Smooth muscle cell (in vitro differentiated cells): Measurements from ENCODE around the gene SVIL. TPM values are rescaled to one million over a fixed set of nuclear protein-coding genes. Genes with fewer than 3 reads are reported as not detected.
"Not testable (repeated sequence)": the region's sequence is repeated elsewhere in the genome, so short reads cannot be mapped to it uniquely, and the experiment has no call there.

Source experiments
- DNase-seq: peaks from one replicate; lab custom pipeline; 2025; ENCODE audit not compliant: unreplicated experiment; lab: John Stamatoyannopoulos, UW
- H2AFZ ChIP-seq: fragments of 200-600 bp; sonication (generic); 2 replicates; pipeline ENCODE4 v1.6.0; 2016; ENCODE audit warnings: antibody characterized with exemption, low read depth, mild to moderate bottlenecking
- H3F3A ChIP-seq: fragments of 200-600 bp; sonication (generic); 2 replicates; pipeline ENCODE4 v1.6.0; 2017; ENCODE audit warnings: antibody characterized with exemption, low read depth
- H3K27ac ChIP-seq: fragments of 200-600 bp; sonication (generic); 2 replicates; pipeline ENCODE4 v1.5.1; 2016; ENCODE audit warnings: low read depth, mild to moderate bottlenecking
- H3K27me3 ChIP-seq: fragments of 200-600 bp; sonication (generic); 2 replicates; pipeline ENCODE4 v1.6.1; 2016; ENCODE audit warnings: low read depth, mild to moderate bottlenecking
- H3K36me3 ChIP-seq: fragments of 200-600 bp; sonication (generic); 2 replicates; pipeline ENCODE4 v1.5.1; 2016; ENCODE audit warnings: low read depth
- H3K4me1 ChIP-seq: fragments of 200-600 bp; sonication (generic); 2 replicates; pipeline ENCODE4 v1.5.1; 2016; ENCODE audit warnings: low read depth
- H3K4me2 ChIP-seq: fragments of 200-600 bp; sonication (generic); 2 replicates; pipeline ENCODE4 v1.6.0; 2016; ENCODE audit warnings: mild to moderate bottlenecking
- H3K4me3 ChIP-seq: fragments of 200-600 bp; sonication (generic); 2 replicates; pipeline ENCODE4 v1.5.1; 2016; ENCODE audit warnings: mild to moderate bottlenecking
- H3K79me2 ChIP-seq: fragments of 200-600 bp; sonication (generic); 2 replicates; pipeline ENCODE4 v1.6.0; 2016; ENCODE audit warnings: low read depth, mild to moderate bottlenecking
- H3K9ac ChIP-seq: fragments of 200-600 bp; sonication (generic); 2 replicates; pipeline ENCODE4 v1.6.0; 2016; ENCODE audit warnings: low read depth
- H3K9me3 ChIP-seq: fragments of 200-600 bp; sonication (generic); replicated peaks from 2 replicates; pipeline ENCODE4 v1.5.1; 2016; ENCODE audit warnings: low read depth
- H4K20me1 ChIP-seq: fragments of 200-600 bp; sonication (generic); 2 replicates; pipeline ENCODE4 v1.6.0; 2016; ENCODE audit warnings: low read depth
- CTCF ChIP-seq: fragments of 200-600 bp; sonication (generic); IDR thresholded peaks from 2 replicates; pipeline ENCODE4 v1.5.1; 2017; ENCODE audit warnings: borderline replicate concordance, mild to moderate bottlenecking, antibody characterized with exemption; ENCODE audit not compliant: insufficient read depth, poor library complexity, severe bottlenecking
- WGBS: methylation state at CpG from one replicate; pipeline ENCODE4 v1.1.7; 2016; ENCODE audit warnings: low lambda C conversion rate; 5-methylcytosine and 5-hydroxymethylcytosine counted together
- polyA plus RNA-seq: library from polyadenylated mRNA; unstranded; fragments of >200 nt; fragmentation: Nextera tagmentation; extraction: Ambion mirVana; gene quantifications from 2 replicates; pipeline ENCODE4 v1.2.1, GENCODE V29; 2016
- total RNA-seq: library from RNA; depleted of rRNA; stranded (reverse); fragments of >200 nt; gene quantifications from 2 replicates; pipeline ENCODE4 v1.2.3, GENCODE V29; 2014

Gene SVIL
- total and polyA plus RNA-seq, 2 experiments from 2014 or later, result 32.5 to 33.0 TPM

DNA sequence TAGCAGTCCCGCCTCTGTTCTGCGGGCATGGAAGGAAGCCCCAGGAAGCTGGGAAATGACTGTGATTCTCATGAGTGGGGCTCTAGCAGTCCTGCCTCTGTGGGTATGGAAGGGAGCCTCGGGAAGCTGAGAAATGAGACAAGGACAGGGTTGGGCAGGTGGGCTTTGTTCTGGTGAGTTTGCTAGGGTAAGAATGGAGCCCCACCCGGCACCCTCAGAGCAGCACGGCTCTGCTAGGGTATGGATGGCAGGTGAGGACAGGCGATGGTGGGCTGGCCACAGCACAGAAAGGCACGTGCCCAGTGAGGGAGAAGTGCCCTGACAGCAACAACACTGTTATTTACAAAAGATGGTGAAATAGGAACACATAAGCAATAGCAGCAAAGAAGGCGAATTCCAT, 39.6 kb downstream of the SVIL start:
- no peak overlapping the region for H3K4me3 ChIP-seq
- H3K36me3 ChIP-seq, result no peaks in the 10 kb centered on the region
- peaks cover 56% of the 10 kb centered on the region for H4K20me1 ChIP-seq
- no peak overlapping the region for H2AFZ ChIP-seq
- H3K9ac ChIP-seq, result no peak overlapping the region
- DNase-seq, result no peak
- no peaks in the 10 kb centered on the region for H3K9me3 ChIP-seq
- 98% methylated on average over 8 of the region's 8 CpGs for WGBS
- peaks cover 5% of the 10 kb centered on the region for H3K4me1 ChIP-seq
- no peak for TF ChIP-seq CTCF
- peaks cover 4% of the 10 kb centered on the region for H3F3A ChIP-seq
- H3K4me2 ChIP-seq, result no peak overlapping the region
- no peak overlapping the region for H3K27ac ChIP-seq
- H3K79me2 ChIP-seq, result peaks cover 34% of the 10 kb centered on the region
- H3K27me3 ChIP-seq, result no peaks in the 10 kb centered on the region

DNA sequence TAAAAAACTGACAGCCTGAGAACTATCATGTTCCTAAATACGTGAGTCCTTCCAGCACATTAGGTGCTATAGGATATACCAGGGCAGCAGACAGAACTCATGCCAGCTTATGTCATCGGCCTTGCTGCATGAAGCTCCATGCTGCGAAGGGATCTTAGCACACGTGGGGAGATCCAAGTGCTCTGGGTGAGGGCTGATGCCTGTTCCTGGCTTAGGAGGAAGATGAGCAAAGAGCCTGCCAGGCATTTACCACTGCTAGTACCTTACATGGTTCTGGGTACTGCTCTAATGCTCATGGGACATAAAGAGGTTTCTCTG, 43.2 kb downstream of the SVIL start:
- Histone ChIP-seq H2AFZ (no peak overlapping the region), H3K4me2 (no peak overlapping the region), H3K36me3 (no peaks in the 10 kb centered on the region), H3K27me3 (no peaks in the 10 kb centered on the region), H3K9ac (no peak overlapping the region), H3K4me1 (peaks cover 25% of the 10 kb centered on the region), H3F3A (peaks cover 8% of the 10 kb centered on the region), H3K9me3 (no peaks in the 10 kb centered on the region), H3K79me2 (peaks cover 27% of the 10 kb centered on the region), H4K20me1 (peaks cover 60% of the 10 kb centered on the region), H3K4me3 (no peak overlapping the region), H3K27ac (no peak overlapping the region)
- no peak for DNase-seq
- no peak for TF ChIP-seq CTCF
- WGBS, result 90% methylated on average over 4 of the region's 4 CpGs

DNA sequence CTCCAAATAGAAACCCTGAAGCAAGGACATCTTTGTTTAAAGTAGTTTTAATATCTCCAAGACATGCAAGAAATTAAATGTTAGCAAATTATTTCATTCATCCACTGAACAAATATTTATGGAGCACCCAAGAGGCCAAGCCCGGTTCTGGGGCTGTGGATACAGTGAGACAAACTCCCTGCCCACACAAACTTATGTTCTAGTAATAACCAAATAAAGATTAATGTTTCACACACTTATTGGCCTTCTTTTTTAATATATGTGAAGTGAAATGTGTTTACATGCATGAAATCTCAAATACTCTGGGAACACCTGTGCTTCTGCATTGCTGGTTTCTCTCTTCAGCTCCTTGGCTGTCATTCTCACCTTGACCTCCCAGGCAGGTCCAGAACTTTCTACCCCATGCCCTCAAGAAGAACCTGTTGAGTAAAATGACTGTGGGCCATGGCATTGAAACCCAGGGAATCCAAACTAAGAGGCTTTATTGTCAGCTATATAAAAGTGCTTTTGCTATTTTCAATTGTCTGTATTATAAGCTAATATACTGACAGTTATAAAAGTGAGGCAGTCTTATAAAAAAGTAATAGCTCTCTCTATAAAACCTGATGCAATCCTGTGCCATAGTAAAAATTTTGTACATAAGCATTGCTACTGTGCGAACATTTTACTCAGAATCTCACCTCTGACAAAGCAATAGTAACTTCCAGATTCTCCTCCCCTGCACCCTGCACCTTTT, 43.7 kb downstream of the SVIL start:
- Histone ChIP-seq H3K27ac (peak overlapping the region; percentile 88), H3K9me3 (no peaks in the 10 kb centered on the region), H3K27me3 (no peaks in the 10 kb centered on the region), H3K4me1 (peaks cover 25% of the 10 kb centered on the region), H3F3A (peaks cover 8% of the 10 kb centered on the region), H3K4me2 (no peak overlapping the region), H3K79me2 (peaks cover 32% of the 10 kb centered on the region), H2AFZ (no peak overlapping the region), H3K4me3 (no peak overlapping the region), H3K36me3 (no peaks in the 10 kb centered on the region), H4K20me1 (peaks cover 62% of the 10 kb centered on the region), H3K9ac (no peak overlapping the region)
- WGBS, result 76% methylated on average over 2 of the region's 2 CpGs
- no peak for DNase-seq
- no peak for TF ChIP-seq CTCF

DNA sequence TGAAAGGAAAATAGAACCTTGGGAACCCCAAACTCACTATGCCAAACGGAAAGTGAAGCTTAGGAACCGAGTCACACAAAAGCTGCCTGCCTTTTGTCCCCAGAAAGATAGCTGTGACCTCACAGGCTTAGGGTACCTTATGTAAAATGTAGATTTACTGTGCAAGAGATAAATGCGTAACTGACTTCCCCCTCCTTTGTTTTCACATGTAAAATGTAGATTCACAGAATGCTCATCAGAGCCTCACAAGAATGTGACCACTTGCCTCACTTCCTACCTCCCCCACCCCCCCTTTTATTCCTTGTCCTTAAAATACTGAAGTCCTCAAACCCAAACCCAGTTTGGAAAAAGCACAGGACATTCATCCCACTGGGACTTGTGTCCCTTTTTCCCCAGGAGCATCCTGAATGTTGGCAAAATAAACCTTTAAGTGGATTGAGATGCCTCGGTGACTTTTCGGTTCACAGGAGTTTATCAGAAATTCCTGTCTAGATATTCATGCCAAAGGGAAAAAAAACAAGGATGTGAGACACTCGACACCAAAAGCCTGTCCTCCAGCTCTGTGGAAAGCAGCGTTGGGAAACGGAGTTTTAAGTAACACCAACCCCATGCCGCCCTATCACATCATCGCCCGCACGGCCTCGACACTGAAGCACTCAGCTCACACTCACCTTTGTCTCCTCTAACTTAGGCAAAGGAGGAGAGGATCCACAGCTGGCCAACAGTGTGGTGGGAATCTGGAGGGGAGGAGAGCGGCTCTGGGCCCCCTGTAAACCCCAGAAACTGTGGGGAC, 45.9 kb downstream of the SVIL start:
- TF ChIP-seq CTCF, result no peak
- Histone ChIP-seq H3K9me3 (no peaks in the 10 kb centered on the region), H2AFZ (no peak overlapping the region), H3K4me3 (no peak overlapping the region), H3K27me3 (no peaks in the 10 kb centered on the region), H3K4me1 (peaks cover 25% of the 10 kb centered on the region), H4K20me1 (peaks cover 62% of the 10 kb centered on the region), H3K27ac (peak overlapping the region; percentile 88), H3F3A (peaks cover 8% of the 10 kb centered on the region), H3K79me2 (peaks cover 20% of the 10 kb centered on the region), H3K9ac (peak overlapping the region; percentile 50), H3K4me2 (peak overlapping the region; percentile 59), H3K36me3 (no peaks in the 10 kb centered on the region)
- DNase-seq, result no peak
- 33% methylated on average over 14 of the region's 14 CpGs for WGBS

DNA sequence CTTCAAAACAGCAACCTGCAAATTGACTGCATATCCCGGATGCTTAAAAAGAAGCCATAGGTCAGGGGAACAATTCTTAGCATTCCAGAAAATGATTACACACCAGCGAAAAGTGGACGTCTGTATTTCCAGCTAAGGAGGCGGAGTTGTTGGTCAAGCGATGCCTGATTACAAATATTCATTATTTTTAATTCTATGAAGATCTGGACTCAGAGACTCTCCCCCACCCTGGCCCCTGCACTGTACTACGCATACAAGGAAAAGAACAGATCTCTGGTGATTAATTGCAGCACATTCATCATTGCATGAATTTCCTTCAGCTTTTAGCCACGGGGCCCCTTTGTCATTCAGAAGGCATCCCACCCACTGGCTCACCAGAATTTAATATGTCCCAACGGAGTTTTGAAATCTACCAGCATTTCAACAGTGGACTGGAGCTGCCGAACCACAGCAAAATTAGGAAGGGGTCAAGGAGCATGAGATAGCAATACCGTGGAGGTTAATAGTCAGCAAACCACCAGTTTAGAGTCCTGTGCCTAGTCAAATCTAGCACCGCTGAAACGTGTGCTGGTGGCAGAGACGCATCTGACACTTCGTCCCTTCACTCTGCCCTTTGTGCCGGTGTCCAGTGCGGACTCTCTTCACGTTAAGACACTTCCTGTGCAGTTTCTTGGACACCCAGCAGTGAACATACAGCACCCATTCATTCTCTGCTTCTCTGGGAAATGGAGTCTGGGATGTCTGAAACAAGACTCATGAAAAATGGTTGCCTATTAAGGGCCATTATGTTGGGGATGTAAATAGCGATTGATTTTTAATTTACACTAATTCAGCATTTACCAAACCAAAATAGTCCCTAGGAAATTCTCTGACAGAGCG, 46.8 kb downstream of the SVIL start:
- peak overlapping the region; percentile 50 for H3K9ac ChIP-seq
- not testable (repeated sequence) for H3F3A ChIP-seq, H3K4me3 ChIP-seq, H2AFZ ChIP-seq, H3K27me3 ChIP-seq, DNase-seq, H3K9me3 ChIP-seq, H3K36me3 ChIP-seq
- peak overlapping the region; percentile 59 for H3K4me2 ChIP-seq
- peak overlapping the region; percentile 88 for H3K27ac ChIP-seq
- H3K4me1 ChIP-seq, result peaks cover 25% of the 10 kb centered on the region
- 47% methylated on average over 16 of the region's 19 CpGs for WGBS
- H4K20me1 ChIP-seq, result peaks cover 65% of the 10 kb centered on the region
- H3K79me2 ChIP-seq, result peaks cover 11% of the 10 kb centered on the region
